SK-N-SH treated with all-trans-retinoic acid at 6 μM for 48 hours (cell line): Measurements from ENCODE around the gene VSIR.
A peak's percentile ranks its signal among the peaks of the same experiment; 100 is the strongest.

Source experiments
- ATAC-seq: fragments of 200-7000 bp; cut with Tn5 transposase; 3 replicates; pipeline ENCODE4 v1.9.1; 2020; ENCODE audit warnings: mild to moderate bottlenecking, moderate library complexity
- ARNTL ChIP-seq: fragments of 450-650 bp; formaldehyde crosslinking; IDR thresholded peaks from 2 replicates; pipeline ENCODE4 v1.5.0; 2020; ENCODE audit warnings: low read depth, mild to moderate bottlenecking, moderate library complexity, borderline replicate concordance
- BACH2 ChIP-seq: fragments of 250-450 bp; sonication (Bioruptor Pico); IDR thresholded peaks from 2 replicates; pipeline ENCODE4 v1.9.0; 2021; ENCODE audit warnings: mild to moderate bottlenecking, borderline replicate concordance
- CSDC2 ChIP-seq: fragments of 250-450 bp; sonication (Bioruptor Pico); IDR thresholded peaks from 2 replicates; pipeline ENCODE4 v1.5.0; 2020; ENCODE audit warnings: mild to moderate bottlenecking, moderate library complexity
- ESRRG ChIP-seq: fragments of 250-450 bp; sonication (Bioruptor Pico); IDR thresholded peaks from 2 replicates; pipeline ENCODE4 v1.6.1; 2021; ENCODE audit warnings: mild to moderate bottlenecking
- GLIS3 ChIP-seq: fragments of 250-450 bp; sonication (Bioruptor Pico); IDR thresholded peaks from 2 replicates; pipeline ENCODE4 v1.5.0; 2020; ENCODE audit warnings: mild to moderate bottlenecking, moderate library complexity
- ISL1 ChIP-seq: fragments of 250-450 bp; sonication (Bioruptor Pico); IDR thresholded peaks from 2 replicates; pipeline ENCODE4 v2.1.2; 2022; ENCODE audit warnings: mild to moderate bottlenecking, moderate library complexity
- OSR1 ChIP-seq: fragments of 250-450 bp; sonication (Bioruptor Pico); IDR thresholded peaks from 2 replicates; pipeline ENCODE4 v1.8.0; 2022; ENCODE audit warnings: moderate library complexity, mild to moderate bottlenecking, inconsistent platforms
- PPARA ChIP-seq: fragments of 250-450 bp; sonication (Bioruptor Pico); IDR thresholded peaks from 2 replicates; pipeline ENCODE4 v1.5.0; 2020; ENCODE audit warnings: mild to moderate bottlenecking, borderline replicate concordance
- RARB ChIP-seq: fragments of 250-450 bp; sonication (Bioruptor Pico); IDR thresholded peaks from 2 replicates; pipeline ENCODE4 v1.8.0; 2021; ENCODE audit warnings: mild to moderate bottlenecking, moderate library complexity
- SNAI2 ChIP-seq: fragments of 250-450 bp; sonication (Bioruptor Pico); IDR thresholded peaks from 2 replicates; pipeline ENCODE4 v1.5.0; 2020; ENCODE audit warnings: mild to moderate bottlenecking, moderate library complexity
- TCF4 ChIP-seq: fragments of 250-450 bp; sonication (Bioruptor Pico); IDR thresholded peaks from 2 replicates; pipeline ENCODE4 v1.8.0; 2021; ENCODE audit warnings: mild to moderate bottlenecking, moderate library complexity, borderline replicate concordance
- TOX ChIP-seq: fragments of 250-450 bp; sonication (Bioruptor Pico); IDR thresholded peaks from 2 replicates; pipeline ENCODE4 v1.8.0; 2021; ENCODE audit warnings: mild to moderate bottlenecking, moderate library complexity, borderline replicate concordance
- ZC3H10 ChIP-seq: fragments of 250-450 bp; sonication (Bioruptor Pico); IDR thresholded peaks from 2 replicates; pipeline ENCODE4 v1.5.1; 2021; ENCODE audit warnings: mild to moderate bottlenecking, moderate library complexity
- ZFP3 ChIP-seq: fragments of 250-450 bp; sonication (Bioruptor Pico); IDR thresholded peaks from 2 replicates; pipeline ENCODE4 v1.5.0; 2020; ENCODE audit warnings: mild to moderate bottlenecking, moderate library complexity
- ZFP30 ChIP-seq: fragments of 450-650 bp; formaldehyde crosslinking; IDR thresholded peaks from 2 replicates; pipeline ENCODE4 v1.5.0; 2022; ENCODE audit warnings: mild to moderate bottlenecking, moderate library complexity
- ZNF565 ChIP-seq: fragments of 450-650 bp; formaldehyde crosslinking; conservative IDR thresholded peaks from 2 replicates; pipeline ENCODE4 v1.5.0; 2020; ENCODE audit warnings: low read depth, mild to moderate bottlenecking, moderate library complexity
- ZNF70 ChIP-seq: fragments of 450-650 bp; formaldehyde crosslinking; IDR thresholded peaks from 2 replicates; pipeline ENCODE4 v1.5.0; 2020; ENCODE audit warnings: mild to moderate bottlenecking, moderate library complexity
- ZNF8 ChIP-seq: fragments of 450-650 bp; formaldehyde crosslinking; IDR thresholded peaks from 2 replicates; pipeline ENCODE4 v1.5.0; 2020; ENCODE audit warnings: mild to moderate bottlenecking, moderate library complexity
- TF ChIP-seq, protein P1 (sequence below): fragments of 250-450 bp; sonication (Bioruptor Pico); IDR thresholded peaks from 2 replicates; pipeline ENCODE4 v1.5.0; 2020; ENCODE audit warnings: mild to moderate bottlenecking, moderate library complexity
- TF ChIP-seq, protein P2 (sequence below): fragments of 250-450 bp; sonication (Bioruptor Pico); IDR thresholded peaks from 2 replicates; pipeline ENCODE4 v1.8.0; 2020; ENCODE audit warnings: mild to moderate bottlenecking, moderate library complexity, borderline replicate concordance
- TF ChIP-seq, protein P3 (sequence below): fragments of 250-450 bp; sonication (Bioruptor Pico); IDR thresholded peaks from 2 replicates; pipeline ENCODE4 v1.5.1; 2021; ENCODE audit warnings: mild to moderate bottlenecking, moderate library complexity
- TF ChIP-seq, protein P4 (sequence below): fragments of 250-450 bp; sonication (Bioruptor Pico); IDR thresholded peaks from 2 replicates; pipeline ENCODE4 v1.8.0; 2021; ENCODE audit warnings: low read depth, mild to moderate bottlenecking, moderate library complexity, borderline replicate concordance

Gene VSIR

DNA sequence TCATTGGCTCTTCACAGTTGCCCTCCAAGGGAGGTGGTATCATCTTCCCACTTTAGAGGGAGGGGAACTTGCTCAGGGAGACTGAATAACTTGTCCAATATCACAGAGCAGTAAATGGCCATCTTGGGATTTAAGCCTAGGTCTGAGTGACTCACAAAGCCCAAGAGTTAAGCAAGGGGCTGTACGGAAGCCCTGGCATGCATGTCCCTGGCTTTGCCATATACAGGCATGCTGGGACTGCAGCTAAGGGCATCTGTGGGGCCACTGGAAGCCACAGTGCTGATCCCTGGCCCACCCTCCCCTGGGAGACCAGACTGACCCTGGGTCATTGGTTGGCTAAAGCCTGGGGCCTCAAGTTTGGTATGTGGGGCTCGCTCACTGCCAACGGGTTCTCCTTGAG is 3.1 kb downstream of the VSIR start:
- no peak for ATAC-seq
- no peak for TF ChIP-seq ZFP30 (CRISPR knock-in tag)
- no peak for TF ChIP-seq TOX (CRISPR knock-in tag)
- no peak for TF ChIP-seq CSDC2 (CRISPR knock-in tag)
- TF ChIP-seq, protein P1, sequence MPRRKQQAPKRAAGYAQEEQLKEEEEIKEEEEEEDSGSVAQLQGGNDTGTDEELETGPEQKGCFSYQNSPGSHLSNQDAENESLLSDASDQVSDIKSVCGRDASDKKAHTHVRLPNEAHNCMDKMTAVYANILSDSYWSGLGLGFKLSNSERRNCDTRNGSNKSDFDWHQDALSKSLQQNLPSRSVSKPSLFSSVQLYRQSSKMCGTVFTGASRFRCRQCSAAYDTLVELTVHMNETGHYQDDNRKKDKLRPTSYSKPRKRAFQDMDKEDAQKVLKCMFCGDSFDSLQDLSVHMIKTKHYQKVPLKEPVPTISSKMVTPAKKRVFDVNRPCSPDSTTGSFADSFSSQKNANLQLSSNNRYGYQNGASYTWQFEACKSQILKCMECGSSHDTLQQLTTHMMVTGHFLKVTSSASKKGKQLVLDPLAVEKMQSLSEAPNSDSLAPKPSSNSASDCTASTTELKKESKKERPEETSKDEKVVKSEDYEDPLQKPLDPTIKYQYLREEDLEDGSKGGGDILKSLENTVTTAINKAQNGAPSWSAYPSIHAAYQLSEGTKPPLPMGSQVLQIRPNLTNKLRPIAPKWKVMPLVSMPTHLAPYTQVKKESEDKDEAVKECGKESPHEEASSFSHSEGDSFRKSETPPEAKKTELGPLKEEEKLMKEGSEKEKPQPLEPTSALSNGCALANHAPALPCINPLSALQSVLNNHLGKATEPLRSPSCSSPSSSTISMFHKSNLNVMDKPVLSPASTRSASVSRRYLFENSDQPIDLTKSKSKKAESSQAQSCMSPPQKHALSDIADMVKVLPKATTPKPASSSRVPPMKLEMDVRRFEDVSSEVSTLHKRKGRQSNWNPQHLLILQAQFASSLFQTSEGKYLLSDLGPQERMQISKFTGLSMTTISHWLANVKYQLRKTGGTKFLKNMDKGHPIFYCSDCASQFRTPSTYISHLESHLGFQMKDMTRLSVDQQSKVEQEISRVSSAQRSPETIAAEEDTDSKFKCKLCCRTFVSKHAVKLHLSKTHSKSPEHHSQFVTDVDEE (CRISPR knock-in tag), result no peak
- no peak for TF ChIP-seq ZNF70 (CRISPR knock-in tag)
- TF ChIP-seq ISL1 (CRISPR knock-in tag), result no peak
- no peak for TF ChIP-seq PPARA (CRISPR knock-in tag)
- no peak for TF ChIP-seq ESRRG
- TF ChIP-seq SNAI2 (CRISPR knock-in tag), result no peak
- no peak for TF ChIP-seq ZFP3
- TF ChIP-seq, protein P2, sequence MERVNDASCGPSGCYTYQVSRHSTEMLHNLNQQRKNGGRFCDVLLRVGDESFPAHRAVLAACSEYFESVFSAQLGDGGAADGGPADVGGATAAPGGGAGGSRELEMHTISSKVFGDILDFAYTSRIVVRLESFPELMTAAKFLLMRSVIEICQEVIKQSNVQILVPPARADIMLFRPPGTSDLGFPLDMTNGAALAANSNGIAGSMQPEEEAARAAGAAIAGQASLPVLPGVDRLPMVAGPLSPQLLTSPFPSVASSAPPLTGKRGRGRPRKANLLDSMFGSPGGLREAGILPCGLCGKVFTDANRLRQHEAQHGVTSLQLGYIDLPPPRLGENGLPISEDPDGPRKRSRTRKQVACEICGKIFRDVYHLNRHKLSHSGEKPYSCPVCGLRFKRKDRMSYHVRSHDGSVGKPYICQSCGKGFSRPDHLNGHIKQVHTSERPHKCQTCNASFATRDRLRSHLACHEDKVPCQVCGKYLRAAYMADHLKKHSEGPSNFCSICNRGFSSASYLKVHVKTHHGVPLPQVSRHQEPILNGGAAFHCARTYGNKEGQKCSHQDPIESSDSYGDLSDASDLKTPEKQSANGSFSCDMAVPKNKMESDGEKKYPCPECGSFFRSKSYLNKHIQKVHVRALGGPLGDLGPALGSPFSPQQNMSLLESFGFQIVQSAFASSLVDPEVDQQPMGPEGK (CRISPR knock-in tag), result no peak
- TF ChIP-seq ARNTL (CRISPR knock-in tag), result no peak
- TF ChIP-seq, all 23 proteins: peak for 0

DNA sequence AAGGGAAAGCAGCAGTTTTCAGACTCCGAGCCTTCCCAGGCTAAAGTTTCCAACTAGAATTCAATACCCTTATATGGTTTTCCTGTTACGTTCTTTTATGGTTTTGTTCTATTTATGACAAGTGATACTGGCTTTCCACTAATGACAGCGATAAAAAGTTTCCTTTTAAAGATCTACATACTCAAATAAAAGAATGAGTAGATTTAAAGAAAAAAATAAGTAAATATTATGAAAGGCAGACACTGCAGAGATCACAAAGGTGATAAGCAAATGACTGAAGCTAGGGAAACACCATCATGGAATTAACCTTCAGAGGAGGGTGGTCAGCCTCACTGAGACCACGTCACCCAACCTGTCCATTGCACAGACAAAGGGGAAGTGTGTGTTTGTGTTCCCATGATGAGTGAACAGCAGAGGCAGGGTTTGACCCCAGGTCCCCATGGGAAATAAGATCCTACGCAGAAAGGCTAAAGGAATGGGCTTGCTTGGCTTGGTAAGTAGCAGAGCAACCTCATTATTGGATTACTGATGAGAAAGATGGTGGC is 4.0 kb downstream of the VSIR start:
- TF ChIP-seq SNAI2 (CRISPR knock-in tag) (no peak), PPARA (CRISPR knock-in tag) (no peak)
- TF ChIP-seq, protein P2 (CRISPR knock-in tag), result no peak

DNA sequence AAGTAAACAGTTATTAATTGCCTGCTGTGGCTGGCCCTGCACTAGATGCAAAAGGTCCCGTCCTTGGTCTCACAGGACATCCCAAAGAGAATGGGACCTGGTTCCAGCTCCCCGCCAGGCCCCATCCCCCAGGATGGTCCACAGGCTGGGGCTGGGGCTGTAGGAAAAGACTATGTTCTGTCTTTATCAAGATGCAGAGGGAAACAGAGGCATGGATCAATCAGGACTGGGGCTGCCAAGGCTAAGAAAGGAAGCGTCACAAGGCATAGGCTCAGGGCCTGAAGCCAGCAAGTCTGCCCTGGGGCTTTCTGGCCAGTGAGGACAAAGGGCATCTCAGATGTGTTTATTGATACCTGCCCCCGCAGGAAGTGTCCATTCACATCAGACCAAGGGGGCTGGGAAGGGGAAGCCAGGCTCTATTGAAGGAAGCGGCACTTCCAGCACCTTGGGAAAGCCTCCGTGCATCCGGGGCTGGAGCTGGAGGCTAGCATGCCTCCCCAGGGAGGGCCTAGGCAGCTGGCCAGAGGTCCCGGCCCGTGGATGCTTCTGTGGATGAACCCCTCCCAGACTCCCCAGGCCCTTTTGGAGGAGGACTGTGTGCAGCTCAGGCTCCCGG is 5.8 kb downstream of the VSIR start:
- TF ChIP-seq ZNF8 (CRISPR knock-in tag) (no peak), ZFP3 (peak; percentile 5; the same call in 1 of the 2 replicates)
- TF ChIP-seq, protein P3, sequence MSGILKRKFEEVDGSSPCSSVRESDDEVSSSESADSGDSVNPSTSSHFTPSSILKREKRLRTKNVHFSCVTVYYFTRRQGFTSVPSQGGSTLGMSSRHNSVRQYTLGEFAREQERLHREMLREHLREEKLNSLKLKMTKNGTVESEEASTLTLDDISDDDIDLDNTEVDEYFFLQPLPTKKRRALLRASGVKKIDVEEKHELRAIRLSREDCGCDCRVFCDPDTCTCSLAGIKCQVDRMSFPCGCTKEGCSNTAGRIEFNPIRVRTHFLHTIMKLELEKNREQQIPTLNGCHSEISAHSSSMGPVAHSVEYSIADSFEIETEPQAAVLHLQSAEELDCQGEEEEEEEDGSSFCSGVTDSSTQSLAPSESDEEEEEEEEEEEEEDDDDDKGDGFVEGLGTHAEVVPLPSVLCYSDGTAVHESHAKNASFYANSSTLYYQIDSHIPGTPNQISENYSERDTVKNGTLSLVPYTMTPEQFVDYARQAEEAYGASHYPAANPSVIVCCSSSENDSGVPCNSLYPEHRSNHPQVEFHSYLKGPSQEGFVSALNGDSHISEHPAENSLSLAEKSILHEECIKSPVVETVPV (CRISPR knock-in tag), result no peak
- ATAC-seq, result no peak

More for the DNA sequence above, 4.0 kb downstream of the VSIR start:
- ATAC-seq, result no peak

DNA sequence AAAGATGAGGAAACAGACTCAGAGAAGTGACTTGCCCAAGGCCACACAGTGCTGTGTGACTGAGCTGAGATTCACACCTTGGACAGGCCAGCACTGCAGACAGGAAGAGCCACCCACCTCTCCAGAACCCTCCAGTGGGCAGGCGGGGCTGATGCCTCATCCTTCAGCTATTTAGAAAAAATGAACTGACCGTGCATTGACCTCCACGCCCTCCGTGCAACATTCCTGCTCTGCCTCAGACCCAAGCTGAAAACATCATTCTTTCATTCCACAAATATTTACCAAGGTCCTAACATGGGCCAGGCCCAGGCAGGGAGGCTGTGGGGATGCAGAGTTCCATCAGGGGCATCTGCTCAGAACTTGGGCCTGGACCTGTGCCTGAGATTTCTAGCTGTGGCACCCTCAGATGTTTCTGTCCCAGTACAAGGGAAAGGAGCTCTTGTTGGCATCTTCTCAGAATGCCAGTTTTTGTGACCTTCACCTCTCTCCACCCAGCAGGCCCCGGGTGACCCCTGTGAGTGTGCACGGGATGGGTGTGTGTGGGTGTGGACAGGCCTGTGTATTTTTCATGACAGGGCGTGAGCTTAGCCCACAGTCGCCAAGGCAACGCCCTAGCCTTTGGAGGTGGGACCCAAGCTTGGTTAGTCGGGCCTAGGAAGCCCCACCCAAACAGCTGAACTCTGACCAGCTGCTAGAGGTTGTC is 6.5 kb downstream of the VSIR start:
- ATAC-seq, result peak; percentile 91
- no peak for TF ChIP-seq TCF4
- no peak for TF ChIP-seq ZFP30 (CRISPR knock-in tag)
- no peak for TF ChIP-seq ZNF565
- no peak for TF ChIP-seq ZC3H10 (CRISPR knock-in tag)
- peak; percentile 68 for TF ChIP-seq CSDC2 (CRISPR knock-in tag)
- no peak for TF ChIP-seq RARB (CRISPR knock-in tag)
- TF ChIP-seq, protein P4, sequence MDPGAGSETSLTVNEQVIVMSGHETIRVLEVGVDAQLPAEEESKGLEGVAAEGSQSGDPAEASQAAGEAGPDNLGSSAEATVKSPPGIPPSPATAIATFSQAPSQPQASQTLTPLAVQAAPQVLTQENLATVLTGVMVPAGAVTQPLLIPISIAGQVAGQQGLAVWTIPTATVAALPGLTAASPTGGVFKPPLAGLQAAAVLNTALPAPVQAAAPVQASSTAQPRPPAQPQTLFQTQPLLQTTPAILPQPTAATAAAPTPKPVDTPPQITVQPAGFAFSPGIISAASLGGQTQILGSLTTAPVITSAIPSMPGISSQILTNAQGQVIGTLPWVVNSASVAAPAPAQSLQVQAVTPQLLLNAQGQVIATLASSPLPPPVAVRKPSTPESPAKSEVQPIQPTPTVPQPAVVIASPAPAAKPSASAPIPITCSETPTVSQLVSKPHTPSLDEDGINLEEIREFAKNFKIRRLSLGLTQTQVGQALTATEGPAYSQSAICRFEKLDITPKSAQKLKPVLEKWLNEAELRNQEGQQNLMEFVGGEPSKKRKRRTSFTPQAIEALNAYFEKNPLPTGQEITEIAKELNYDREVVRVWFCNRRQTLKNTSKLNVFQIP (CRISPR knock-in tag), result 0 out of 2 replicates have a peak, but pooled peaks have one; percentile 76
- TF ChIP-seq PPARA (CRISPR knock-in tag), result no peak
- TF ChIP-seq ZFP3, result 0 out of 2 replicates have a peak, but pooled peaks have one; percentile 25
- TF ChIP-seq BACH2 (CRISPR knock-in tag), result no peak
- no peak for TF ChIP-seq ESRRG
- TF ChIP-seq ZNF8 (CRISPR knock-in tag), result no peak
- TF ChIP-seq ISL1 (CRISPR knock-in tag), result peak; percentile 48
- no peak for TF ChIP-seq OSR1 (CRISPR knock-in tag)
- TF ChIP-seq, protein P3 (CRISPR knock-in tag), result no peak
- no peak for TF ChIP-seq ARNTL (CRISPR knock-in tag)
- no peak; the same call in 1 of the 2 replicates for TF ChIP-seq GLIS3 (CRISPR knock-in tag)
- TF ChIP-seq ZNF70 (CRISPR knock-in tag), result no peak
